Measurements from ENCODE around the gene CCDC82.
A peak's percentile ranks its signal among the peaks of the same experiment; 100 is the strongest.
"Not testable (repeated sequence)": the region's sequence is repeated elsewhere in the genome, so short reads cannot be mapped to it uniquely, and the experiment has no call there.

Gene CCDC82

GRCh38 chr11:96389720-96390487 is at the start of gene CCDC82, which contains the start of gene JRKL:
CCDC82 (minus strand) TSS chr11:96389912; CDS start chr11:96384747, 5,165 bp downstream.
JRKL (plus strand) TSS chr11:96390013; CDS start chr11:96390650, 637 bp downstream.
- peak; percentile 95 to 97 for DNase-seq

- not testable (repeated sequence) for DNase-seq
Measured at GRCh38 chr11:96432654-96433053, 42.9 kb upstream of the CCDC82 start.

- no peak for DNase-seq
Measured at GRCh38 chr11:96430668-96431067, 41.0 kb upstream of the CCDC82 start.

- no peak for DNase-seq
Measured at GRCh38 chr11:96424693-96425092, 35.0 kb upstream of the CCDC82 start.

- DNase-seq: no peak
Measured at GRCh38 chr11:96413408-96413807, 23.7 kb upstream of the CCDC82 start.

- DNase-seq: no peak
Measured at GRCh38 chr11:96412761-96413381, 23.2 kb upstream of the CCDC82 start.

- DNase-seq: not testable (repeated sequence)
Measured at GRCh38 chr11:96411412-96411811, 21.7 kb upstream of the CCDC82 start.

GRCh38 chr11:96400697-96401096 is 11.0 kb upstream of the CCDC82 start:
- no peak for DNase-seq

GRCh38 chr11:96397863-96398262 is 8.2 kb upstream of the CCDC82 start:
- no peak for DNase-seq

GRCh38 chr11:96396637-96397036 is 6.9 kb upstream of the CCDC82 start:
- DNase-seq: no peak

- DNase-seq: no peak
Measured at GRCh38 chr11:96394773-96395172, 5.1 kb upstream of the CCDC82 start.

- DNase-seq: peak; percentile 30 to 72
Measured at GRCh38 chr11:96393753-96394348, 4.1 kb upstream of the CCDC82 start.

- DNase-seq: no peak
Measured at GRCh38 chr11:96391698-96392307, 2.1 kb upstream of the CCDC82 start.

- DNase-seq: no peak
Measured at GRCh38 chr11:96390488-96390792, 728 bp upstream of the CCDC82 start.

- peak; percentile 68 to 79 for DNase-seq
Measured at GRCh38 chr11:96388891-96389719, 607 bp downstream of the CCDC82 start.

- DNase-seq: no peak
Measured at GRCh38 chr11:96385187-96385586, 4.5 kb downstream of the CCDC82 start.

- DNase-seq: no peak
Measured at GRCh38 chr11:96384156-96384555, 5.6 kb downstream of the CCDC82 start.

GRCh38 chr11:96376796-96377195 is 12.9 kb downstream of the CCDC82 start:
- no peak for DNase-seq

GRCh38 chr11:96373826-96374225 is 15.9 kb downstream of the CCDC82 start:
- no peak for DNase-seq

- no peak for DNase-seq
Measured at GRCh38 chr11:96367342-96367741, 22.4 kb downstream of the CCDC82 start.

GRCh38 chr11:96366024-96366423 is 23.7 kb downstream of the CCDC82 start:
- no peak for DNase-seq

- no peak for DNase-seq
Measured at GRCh38 chr11:96365493-96365892, 24.2 kb downstream of the CCDC82 start.

GRCh38 chr11:96361778-96362177 is 27.9 kb downstream of the CCDC82 start:
- no peak for DNase-seq
